ENCODE measurements around the gene PIP5K1C.
"Not testable (repeated sequence)": the region's sequence is repeated elsewhere in the genome, so short reads cannot be mapped to it uniquely, and the experiment has no call there.

The PIP5K1C gene

DNA sequence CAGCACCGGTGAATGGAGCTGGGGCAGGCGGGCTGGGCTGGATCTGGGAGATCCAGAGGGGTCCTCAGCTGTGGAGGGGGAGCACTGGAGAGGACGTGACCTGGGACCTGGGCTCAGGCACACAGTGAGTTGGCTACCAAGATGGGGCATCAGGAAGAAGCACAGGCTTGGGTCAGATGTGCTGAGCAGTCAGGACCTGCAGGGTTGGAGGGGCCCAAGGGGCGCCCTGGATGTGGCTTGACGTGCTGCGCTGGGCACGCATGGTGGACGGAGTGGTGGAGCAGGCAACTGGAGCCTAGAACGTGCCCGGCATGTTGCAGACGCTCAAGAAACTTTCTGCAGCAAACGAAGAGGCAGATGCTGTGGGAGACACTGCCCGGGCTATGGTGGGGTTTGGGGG is 20.7 kb downstream of the PIP5K1C start:
- in situ Hi-C loops (cut with HindIII; ENCODE audit: low sequenced_read_pairs), result no loop called here

GRCh38 chr19:3679138-3679537 is 21.1 kb downstream of the PIP5K1C start:
- in situ Hi-C loops (cut with HindIII; ENCODE audit: low sequenced_read_pairs), result no loop called here

GRCh38 chr19:3678188-3678587 is 22.1 kb downstream of the PIP5K1C start:
- in situ Hi-C loops (cut with HindIII; ENCODE audit: low sequenced_read_pairs), result no loop called here

DNA sequence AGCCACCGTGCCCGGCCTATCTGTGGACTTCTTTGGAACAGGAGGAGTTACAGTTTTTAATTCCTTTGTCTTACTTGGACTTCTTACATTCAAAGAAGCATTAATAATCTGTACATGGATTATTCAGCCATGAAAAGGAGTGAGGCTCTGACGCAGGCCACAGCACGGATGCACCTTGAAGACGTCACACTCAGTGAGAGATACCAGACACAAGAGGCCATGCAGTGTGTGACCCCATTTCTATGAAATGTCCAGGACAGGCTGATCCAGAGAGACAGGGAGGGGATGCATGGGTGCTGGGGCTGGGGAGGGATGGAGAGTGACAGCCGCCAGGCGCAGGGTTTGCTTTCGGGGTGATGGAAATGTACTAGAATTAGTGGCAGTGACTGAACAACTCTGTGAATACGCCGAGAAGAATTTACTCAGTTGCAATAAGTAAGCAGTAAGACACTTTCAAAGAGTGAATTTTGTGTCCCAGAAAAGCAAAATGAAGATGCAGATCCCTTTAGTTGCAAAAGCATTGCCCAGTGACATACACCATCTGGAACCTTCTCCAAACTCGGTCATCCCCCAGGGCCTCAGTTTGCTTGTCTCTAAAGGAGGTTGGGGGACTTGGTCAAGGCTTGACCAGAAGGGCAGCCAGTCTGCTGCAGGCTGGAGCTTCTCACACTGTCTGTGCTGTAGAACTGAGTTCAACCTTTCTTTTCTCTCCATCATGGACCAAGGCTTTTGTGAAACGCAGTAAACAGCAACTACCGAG is 25.3 kb downstream of the PIP5K1C start:
- in situ Hi-C loops (cut with HindIII; ENCODE audit: low sequenced_read_pairs), result no loop called here

GRCh38 chr19:3673506-3674439 is 26.5 kb downstream of the PIP5K1C start:
- in situ Hi-C loops (cut with HindIII; ENCODE audit: low sequenced_read_pairs), result no loop called here

GRCh38 chr19:3672993-3673392 is 27.3 kb downstream of the PIP5K1C start:
- in situ Hi-C loops (cut with HindIII; ENCODE audit: low sequenced_read_pairs), result no loop called here

- in situ Hi-C loops (cut with HindIII; ENCODE audit: low sequenced_read_pairs), result no loop called here
Observed at GRCh38 chr19:3672575-3672948, 27.7 kb downstream of the PIP5K1C start.

DNA sequence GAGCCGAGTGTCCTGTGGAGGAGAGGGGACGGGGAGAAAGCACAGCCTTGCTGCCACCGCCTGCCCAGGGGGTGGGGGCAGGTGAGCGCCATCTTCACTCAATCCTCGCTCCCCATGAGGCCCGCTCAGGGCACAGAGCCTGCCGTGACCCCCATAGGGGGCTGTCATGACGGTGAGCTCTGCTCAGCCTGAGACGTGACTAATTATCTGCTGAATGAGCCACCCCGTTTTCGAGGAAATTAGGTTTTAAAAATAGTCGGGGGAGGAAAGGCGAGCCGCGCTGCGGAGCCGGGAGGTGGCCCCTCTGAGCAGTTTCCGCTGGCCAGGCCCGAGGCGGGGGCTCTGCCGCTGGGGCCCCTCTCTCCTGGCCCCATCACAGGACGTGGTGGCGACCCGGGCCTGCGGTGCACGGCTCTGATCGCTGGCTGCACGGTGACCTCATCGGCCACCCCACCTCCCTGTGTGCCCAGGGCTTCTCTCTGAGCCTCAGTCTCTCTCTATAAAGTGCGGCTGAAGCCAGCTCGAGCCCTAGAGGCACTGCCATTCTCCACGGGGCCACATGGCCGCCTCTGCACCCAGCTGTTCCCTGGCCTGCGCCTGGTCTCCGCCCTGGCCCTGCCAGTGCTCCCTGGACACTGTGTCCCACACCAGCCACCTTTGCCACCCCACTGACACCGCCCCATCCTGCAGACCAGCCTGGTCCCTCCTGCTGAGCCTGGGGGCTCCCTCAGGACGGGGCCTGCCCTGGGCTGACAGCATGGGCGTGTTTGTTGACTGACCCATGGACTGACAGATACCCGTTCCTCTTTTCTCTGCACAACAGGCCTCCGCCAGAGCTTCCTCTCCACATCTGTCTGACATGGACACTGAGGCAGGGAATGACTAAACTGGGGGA is 28.3 kb downstream of the PIP5K1C start:
- in situ Hi-C loops (cut with HindIII; ENCODE audit: low sequenced_read_pairs), result no loop called here

- in situ Hi-C loops (cut with HindIII; ENCODE audit: low sequenced_read_pairs), result no loop called here
Observed at GRCh38 chr19:3670796-3671679, 29.2 kb downstream of the PIP5K1C start.

DNA sequence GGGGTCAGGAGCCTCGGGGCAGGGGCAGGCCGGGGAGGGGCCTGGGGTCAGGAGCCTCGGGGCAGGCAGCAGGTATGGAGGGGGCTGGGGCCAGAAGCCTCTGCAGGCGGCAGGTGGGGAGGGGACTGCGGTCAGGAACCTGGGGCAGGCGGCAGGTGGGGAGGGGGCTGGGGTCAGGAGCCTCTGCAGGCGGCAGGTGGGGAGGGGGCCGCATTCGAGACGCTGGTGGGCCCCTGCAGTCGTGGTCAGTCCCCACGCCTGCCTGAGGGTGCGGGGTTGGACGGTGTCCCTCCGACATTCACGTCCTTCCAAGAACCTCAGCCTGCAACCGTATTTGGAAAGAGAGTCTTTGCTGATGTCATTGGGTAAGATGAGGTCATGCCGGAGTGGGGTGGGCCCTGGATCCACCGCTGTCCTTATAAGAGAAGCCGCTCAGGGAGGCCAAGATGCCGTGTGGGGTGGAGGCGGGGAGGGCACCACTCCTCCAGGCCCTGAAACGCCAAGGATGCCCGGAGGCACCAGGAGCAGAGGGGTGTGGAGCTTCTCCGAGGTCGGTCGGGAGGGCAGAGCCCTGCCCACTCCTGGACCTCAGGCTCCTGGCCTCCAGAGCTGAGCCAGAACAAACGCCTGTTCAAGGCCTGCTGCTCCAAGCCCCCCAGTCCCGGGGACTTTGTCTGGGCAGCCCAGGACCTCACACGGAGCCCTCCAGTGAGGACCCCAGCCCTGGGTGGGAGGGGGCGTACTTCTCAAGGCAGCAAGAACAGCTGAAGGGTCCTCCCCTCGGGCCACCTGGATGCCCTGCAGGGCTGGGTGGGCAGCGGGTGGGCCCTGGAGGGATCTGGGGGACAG is 30.1 kb downstream of the PIP5K1C start:
- in situ Hi-C loops (cut with HindIII; ENCODE audit: low sequenced_read_pairs), result no loop called here

GRCh38 chr19:3669082-3669946 is 31.0 kb downstream of the PIP5K1C start:
- in situ Hi-C loops (cut with HindIII; ENCODE audit: low sequenced_read_pairs), result no loop called here

DNA sequence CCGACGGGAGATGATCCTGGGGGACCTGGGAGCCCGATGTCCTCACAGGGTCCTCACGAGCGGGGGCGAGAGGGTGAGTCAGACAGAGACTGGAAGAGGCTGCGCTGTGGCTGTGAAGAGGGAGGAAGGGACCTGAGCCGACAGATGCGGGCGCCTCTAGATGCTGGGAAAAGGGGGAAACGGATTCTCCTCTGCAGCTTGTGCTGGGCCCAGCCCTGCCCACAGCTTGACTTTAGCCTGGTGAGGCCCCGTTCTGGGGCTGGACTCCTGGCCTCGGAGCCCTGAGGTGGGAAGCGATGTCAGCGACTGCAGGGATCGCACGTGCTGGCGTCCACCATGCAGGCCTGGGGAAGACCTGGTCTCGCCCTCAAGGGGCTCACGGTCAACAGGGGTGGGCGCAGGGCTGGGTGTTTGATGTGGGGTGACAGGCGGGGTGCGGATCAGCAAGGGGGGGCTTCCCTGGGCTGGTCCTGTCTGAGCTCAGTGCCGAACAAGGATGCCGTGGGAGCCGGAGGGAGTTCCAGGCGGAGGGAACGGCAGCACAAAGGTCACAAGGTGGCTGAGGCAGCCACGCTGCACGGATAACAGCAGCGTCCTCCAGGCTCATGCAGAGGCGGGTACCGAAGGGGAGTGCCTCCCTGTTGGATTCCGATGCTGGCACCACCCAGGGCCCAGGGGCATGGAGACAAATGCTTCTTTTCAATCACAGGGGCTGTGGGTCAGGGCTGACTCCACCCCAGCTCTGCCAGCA is 31.8 kb downstream of the PIP5K1C start:
- in situ Hi-C loops (cut with HindIII; ENCODE audit: low sequenced_read_pairs), result no loop called here

- in situ Hi-C loops (cut with HindIII; ENCODE audit: low sequenced_read_pairs), result no loop called here
Observed at GRCh38 chr19:3667766-3668165, 32.5 kb downstream of the PIP5K1C start.

- in situ Hi-C loops (cut with HindIII; ENCODE audit: low sequenced_read_pairs), result no loop called here
Observed at GRCh38 chr19:3667037-3667638, 33.1 kb downstream of the PIP5K1C start.

GRCh38 chr19:3666545-3666856 is 33.8 kb downstream of the PIP5K1C start:
- in situ Hi-C loops (cut with HindIII; ENCODE audit: low sequenced_read_pairs), result not testable (repeated sequence)

DNA sequence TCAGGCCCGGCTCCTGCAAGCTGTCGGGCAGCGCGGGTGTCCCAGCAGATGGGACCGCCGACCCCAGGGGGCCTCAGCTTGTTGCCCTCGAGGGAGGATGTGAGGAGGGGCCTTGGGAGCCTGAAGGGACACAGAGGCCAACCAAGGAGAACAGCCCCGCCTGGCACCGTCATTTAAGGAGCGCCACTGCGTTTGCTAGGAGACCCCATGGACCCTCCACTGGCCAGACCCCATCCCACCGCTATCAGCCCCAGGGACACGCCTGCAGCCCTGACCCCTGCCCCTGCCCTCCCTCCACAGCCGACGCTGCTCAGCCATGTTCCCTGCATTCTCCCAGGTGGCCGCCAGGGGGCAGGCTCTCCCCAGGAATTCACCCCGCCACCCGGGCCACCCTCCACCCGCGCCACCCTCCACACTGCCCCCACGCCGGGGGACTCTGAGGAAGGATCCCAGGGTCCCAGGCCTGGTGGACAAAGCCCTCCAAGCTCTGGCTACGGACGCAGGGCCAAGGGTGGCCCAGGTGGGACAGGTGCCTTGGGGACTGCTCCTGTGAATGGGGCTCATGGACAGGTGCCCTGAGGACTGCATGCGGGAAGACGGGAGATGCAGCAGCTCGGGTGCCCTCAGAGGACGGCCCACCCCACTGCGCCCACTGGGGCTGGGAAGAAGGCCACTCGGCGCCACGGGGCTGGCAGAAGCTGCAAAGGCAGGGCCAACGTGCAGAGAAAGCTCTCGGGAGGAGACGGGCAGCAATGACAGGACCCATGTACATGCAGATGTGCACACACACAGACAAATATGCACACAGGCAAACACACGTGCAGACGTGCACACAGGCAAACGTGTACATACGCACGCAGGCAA is 34.4 kb downstream of the PIP5K1C start:
- in situ Hi-C loops (cut with HindIII; ENCODE audit: low sequenced_read_pairs), result no loop called here
